WERI-Rb-1 (cell line): ENCODE measurements around the gene GRIA1.

Experiments
- DNase-seq: peaks from one replicate; pipeline ENCODE4 v3.0.0-alpha.2; 2020
- H3K27ac ChIP-seq: fragments of 250-450 bp; sonication (Bioruptor Pico); 2 replicates; pipeline ENCODE4 v1.5.1; 2020; ENCODE audit warnings: mild to moderate bottlenecking, moderate library complexity
- H3K27me3 ChIP-seq: fragments of 250-450 bp; sonication (Bioruptor Pico); 2 replicates; pipeline ENCODE4 v1.5.1; 2021; ENCODE audit warnings: mild to moderate bottlenecking, low read depth, moderate library complexity; ENCODE audit not compliant: insufficient read depth, severe bottlenecking
- H3K36me3 ChIP-seq: fragments of 250-450 bp; sonication (Bioruptor Pico); 2 replicates; pipeline ENCODE4 v1.5.1; 2020; ENCODE audit warnings: mild to moderate bottlenecking, moderate library complexity
- H3K4me3 ChIP-seq: 2 replicates; pipeline ENCODE4 v1.5.1; 2011; ENCODE audit warnings: low read depth, mild to moderate bottlenecking, control low read depth, low read length
- H3K9me3 ChIP-seq: fragments of 250-450 bp; sonication (Bioruptor Pico); 2 replicates; pipeline ENCODE4 v1.5.1; 2021; ENCODE audit warnings: mild to moderate bottlenecking, moderate library complexity; ENCODE audit not compliant: severe bottlenecking
- TF ChIP-seq, protein P1 (sequence below): IDR thresholded peaks from 2 replicates; pipeline ENCODE4 v1.5.1; 2011; ENCODE audit warnings: low read depth, mild to moderate bottlenecking, control low read depth, inconsistent platforms, low read length

GRIA1 gene

DNA sequence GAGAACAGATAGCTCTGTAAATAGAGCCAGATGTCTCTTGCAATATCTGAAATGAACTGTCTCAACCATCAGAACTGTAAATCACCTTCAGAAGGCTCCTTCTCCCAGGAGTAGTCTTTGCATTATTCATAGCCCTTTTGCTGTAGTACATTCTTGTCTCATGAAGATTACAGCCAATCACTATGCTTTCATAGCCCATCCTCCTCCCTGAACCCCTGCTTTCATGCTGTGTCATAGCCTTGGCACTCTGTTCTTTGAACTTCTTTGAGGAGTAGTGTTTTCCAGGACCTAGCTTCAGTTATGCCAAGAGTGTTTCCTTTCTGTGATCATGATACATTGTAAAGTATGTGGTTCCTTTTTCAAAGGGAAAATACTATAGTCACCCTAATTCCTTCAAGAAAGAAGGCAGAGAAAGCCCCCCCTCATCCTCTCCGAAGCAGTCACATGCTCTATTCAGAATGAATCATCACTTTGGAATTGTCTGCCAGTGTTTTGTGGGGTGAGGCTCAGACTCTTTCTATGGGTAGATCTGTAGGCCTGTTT, 61.1 kb downstream of the GRIA1 start:
- H3K4me3 ChIP-seq: no peak overlapping the region
- H3K27me3 ChIP-seq: no peaks in the 10 kb centered on the region
- TF ChIP-seq, protein P1, sequence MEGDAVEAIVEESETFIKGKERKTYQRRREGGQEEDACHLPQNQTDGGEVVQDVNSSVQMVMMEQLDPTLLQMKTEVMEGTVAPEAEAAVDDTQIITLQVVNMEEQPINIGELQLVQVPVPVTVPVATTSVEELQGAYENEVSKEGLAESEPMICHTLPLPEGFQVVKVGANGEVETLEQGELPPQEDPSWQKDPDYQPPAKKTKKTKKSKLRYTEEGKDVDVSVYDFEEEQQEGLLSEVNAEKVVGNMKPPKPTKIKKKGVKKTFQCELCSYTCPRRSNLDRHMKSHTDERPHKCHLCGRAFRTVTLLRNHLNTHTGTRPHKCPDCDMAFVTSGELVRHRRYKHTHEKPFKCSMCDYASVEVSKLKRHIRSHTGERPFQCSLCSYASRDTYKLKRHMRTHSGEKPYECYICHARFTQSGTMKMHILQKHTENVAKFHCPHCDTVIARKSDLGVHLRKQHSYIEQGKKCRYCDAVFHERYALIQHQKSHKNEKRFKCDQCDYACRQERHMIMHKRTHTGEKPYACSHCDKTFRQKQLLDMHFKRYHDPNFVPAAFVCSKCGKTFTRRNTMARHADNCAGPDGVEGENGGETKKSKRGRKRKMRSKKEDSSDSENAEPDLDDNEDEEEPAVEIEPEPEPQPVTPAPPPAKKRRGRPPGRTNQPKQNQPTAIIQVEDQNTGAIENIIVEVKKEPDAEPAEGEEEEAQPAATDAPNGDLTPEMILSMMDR: no peak
- no peaks in the 10 kb centered on the region for H3K9me3 ChIP-seq
- H3K36me3 ChIP-seq: no peaks in the 10 kb centered on the region
- H3K27ac ChIP-seq: no peak overlapping the region
- no peak for DNase-seq

DNA sequence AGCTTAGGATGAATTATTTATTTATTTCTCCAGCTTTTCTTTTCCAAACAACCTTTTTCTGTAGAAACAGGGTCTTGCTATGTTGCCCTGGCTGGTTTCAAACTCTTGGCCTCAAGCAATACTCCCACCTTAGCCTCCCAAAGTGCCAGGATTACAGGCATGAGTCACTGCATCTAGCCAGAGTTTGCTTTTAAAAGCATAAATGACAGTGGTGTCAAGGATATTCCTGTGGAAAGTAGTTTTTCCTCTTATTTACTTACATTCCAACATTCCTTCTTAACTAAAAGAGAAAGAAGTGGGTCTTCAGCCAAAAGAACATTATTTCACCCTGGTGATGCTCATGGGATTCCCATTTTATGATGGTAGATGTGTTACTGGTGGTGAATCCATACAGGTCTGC, 62.4 kb downstream of the GRIA1 start:
- DNase-seq: no peak
- TF ChIP-seq, protein P1: no peak
- no peaks in the 10 kb centered on the region for H3K9me3 ChIP-seq
- H3K36me3 ChIP-seq: no peaks in the 10 kb centered on the region
- no peak overlapping the region for H3K4me3 ChIP-seq
- no peak overlapping the region for H3K27ac ChIP-seq
- H3K27me3 ChIP-seq: no peaks in the 10 kb centered on the region

DNA sequence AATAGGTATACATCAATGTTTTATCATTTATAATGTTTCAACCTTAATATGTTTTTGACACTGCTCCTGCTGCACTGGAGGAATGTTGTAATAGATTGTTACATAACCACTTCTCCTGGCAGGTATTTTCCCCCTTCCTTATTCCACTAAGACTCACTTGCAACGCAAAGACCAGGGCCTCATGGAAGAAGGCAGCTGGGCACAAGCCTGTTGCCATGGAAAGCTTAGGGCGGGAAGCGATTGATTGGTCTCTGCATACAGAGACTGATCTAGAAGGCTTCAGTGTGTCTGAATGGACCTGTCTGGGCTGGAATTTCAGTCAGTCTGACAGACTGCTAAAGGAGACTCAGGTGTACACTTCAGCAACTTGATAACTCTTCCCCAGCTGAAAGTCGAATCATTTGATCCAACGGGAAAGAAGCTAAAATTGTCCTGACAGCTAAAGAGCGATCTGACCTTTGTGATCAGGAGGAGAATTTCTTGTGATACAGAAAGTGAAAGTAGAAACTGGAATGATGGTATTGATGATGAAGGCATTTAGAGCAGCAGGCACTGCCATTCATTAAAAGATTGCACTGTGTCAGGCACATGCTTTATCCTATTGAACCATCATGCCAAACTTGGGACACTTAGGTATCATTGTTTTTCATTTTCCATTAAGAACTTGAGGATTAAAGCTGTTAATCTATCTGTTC, 65.1 kb downstream of the GRIA1 start:
- Histone ChIP-seq H3K4me3 (no peak overlapping the region), H3K27me3 (no peaks in the 10 kb centered on the region), H3K9me3 (no peaks in the 10 kb centered on the region), H3K36me3 (no peaks in the 10 kb centered on the region), H3K27ac (no peak overlapping the region)
- no peak for DNase-seq
- TF ChIP-seq, protein P1: no peak

DNA sequence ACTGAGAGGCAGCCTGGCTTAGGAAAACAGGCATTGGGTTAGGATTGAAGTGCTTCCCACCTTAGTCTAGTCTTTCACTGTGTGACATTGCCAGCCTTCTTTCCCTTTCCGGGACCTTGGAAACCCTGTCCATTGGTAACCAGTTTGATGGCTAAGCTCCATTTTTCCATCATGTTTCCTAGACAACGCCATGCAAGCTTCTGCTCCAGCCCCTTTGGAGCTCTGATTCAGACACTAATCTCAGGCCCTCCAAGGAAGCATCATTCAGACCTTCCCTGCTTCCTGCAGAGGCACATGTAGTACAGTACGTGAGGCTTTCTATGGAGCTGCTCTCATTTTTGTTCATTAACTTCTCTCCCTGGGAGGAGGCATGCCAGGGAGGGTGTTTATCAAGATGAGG, 68.5 kb downstream of the GRIA1 start:
- TF ChIP-seq, protein P1: no peak
- no peak for DNase-seq
- no peaks in the 10 kb centered on the region for H3K27me3 ChIP-seq

DNA sequence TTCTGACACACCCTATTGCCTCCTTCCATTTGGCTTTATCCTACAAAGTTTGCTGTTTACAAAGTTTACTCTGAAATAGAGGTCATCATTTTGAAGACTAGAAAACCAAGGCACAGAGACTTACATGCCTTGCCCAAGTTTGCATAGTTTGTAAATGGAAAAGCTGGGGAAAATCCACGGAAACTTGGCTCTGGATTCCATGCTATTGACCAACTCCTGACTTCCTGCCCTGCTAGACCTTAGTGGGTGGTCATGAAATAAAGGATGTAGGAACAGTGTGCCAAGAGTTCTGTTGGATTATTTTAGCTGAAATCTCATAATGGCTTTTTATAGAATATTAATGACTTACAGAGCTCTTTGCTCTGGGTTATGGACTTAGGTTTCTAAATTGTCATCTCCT, 69.5 kb downstream of the GRIA1 start:
- Histone ChIP-seq H3K27ac (no peak overlapping the region), H3K9me3 (no peaks in the 10 kb centered on the region), H3K4me3 (no peak overlapping the region), H3K36me3 (no peaks in the 10 kb centered on the region), H3K27me3 (no peaks in the 10 kb centered on the region)
- TF ChIP-seq, protein P1: no peak
- DNase-seq: no peak

More for the DNA sequence above, 68.5 kb downstream of the GRIA1 start:
- Histone ChIP-seq H3K27ac (no peak overlapping the region), H3K4me3 (no peak overlapping the region), H3K36me3 (no peaks in the 10 kb centered on the region), H3K9me3 (no peaks in the 10 kb centered on the region)

DNA sequence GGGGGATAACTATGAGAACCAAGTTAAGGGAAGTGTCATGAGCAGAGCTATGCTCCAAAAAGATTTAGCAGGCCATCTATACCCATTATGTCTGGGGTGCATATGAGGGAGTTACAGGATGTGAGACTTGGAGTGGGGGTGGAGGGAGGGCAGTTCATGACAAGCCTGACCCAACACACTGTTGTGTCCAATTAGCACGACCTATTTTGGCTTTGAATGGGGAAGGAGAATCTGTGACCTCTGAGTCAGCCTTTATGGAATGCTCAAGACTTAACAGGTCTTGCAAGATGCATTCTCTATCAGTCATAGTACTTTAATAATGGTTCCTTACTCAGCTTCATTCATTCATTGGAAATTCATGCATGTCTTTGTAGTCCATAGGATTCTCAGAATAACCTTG, 71.7 kb downstream of the GRIA1 start:
- no peak overlapping the region for H3K4me3 ChIP-seq
- no peaks in the 10 kb centered on the region for H3K9me3 ChIP-seq
- no peaks in the 10 kb centered on the region for H3K27me3 ChIP-seq
- no peak for DNase-seq
- TF ChIP-seq, protein P1: no peak
- no peaks in the 10 kb centered on the region for H3K36me3 ChIP-seq
- H3K27ac ChIP-seq: no peak overlapping the region
